ENCODE results near the gene SAMD13. TPM values are rescaled to one million over a fixed set of nuclear protein-coding genes. Genes with fewer than 3 reads are reported as not detected.

The SAMD13 gene
- total and polyA plus RNA-seq, 4 donors = 0.30 to 3.4 (median 0.65) TPM

DNA sequence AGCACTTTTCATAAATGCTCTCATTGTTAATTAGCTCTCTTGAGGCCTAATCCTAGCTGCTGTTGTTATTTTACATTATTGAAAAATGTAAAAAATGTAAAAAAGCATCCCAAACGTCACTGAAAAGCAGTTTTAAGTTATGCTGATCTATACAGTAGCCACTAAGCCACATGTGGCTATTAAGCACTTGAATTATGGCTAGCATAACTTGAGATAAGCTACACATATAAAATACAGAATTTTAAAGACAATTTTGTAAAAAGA, 78.3 kb downstream of the SAMD13 start:
- ATAC-seq (ENCODE audit: insufficient read depth, low FRiP score) (no peak), DNase-seq (no peak)
- WGBS, 2 donors = 66 to 76% methylated on average over 1 of the region's 1 CpG
- H3K4me1 ChIP-seq (ENCODE audit: control insufficient read depth in 5 of 5, insufficient read depth in 5 of 5, low read length in 5 of 5) = peaks cover 0 to 2% (median 0%) of the 10 kb centered on the region in 5 donors
- TF ChIP-seq, protein P1, sequence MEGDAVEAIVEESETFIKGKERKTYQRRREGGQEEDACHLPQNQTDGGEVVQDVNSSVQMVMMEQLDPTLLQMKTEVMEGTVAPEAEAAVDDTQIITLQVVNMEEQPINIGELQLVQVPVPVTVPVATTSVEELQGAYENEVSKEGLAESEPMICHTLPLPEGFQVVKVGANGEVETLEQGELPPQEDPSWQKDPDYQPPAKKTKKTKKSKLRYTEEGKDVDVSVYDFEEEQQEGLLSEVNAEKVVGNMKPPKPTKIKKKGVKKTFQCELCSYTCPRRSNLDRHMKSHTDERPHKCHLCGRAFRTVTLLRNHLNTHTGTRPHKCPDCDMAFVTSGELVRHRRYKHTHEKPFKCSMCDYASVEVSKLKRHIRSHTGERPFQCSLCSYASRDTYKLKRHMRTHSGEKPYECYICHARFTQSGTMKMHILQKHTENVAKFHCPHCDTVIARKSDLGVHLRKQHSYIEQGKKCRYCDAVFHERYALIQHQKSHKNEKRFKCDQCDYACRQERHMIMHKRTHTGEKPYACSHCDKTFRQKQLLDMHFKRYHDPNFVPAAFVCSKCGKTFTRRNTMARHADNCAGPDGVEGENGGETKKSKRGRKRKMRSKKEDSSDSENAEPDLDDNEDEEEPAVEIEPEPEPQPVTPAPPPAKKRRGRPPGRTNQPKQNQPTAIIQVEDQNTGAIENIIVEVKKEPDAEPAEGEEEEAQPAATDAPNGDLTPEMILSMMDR (IDR thresholded peaks at IDR 0.05; ENCODE audit: control extremely low read depth, extremely low read depth) = no peak
- no peaks in the 10 kb centered on the region for H3K9me3 ChIP-seq (ENCODE audit: control insufficient read depth in 4 of 4, insufficient read depth in 3 of 4, low read length in 3 of 4)
- H3K27me3 ChIP-seq (ENCODE audit: control insufficient read depth in 3 of 3, insufficient read depth in 3 of 3, low read length in 2 of 3) = no peaks in the 10 kb centered on the region
- no peak overlapping the region for H3K4me3 ChIP-seq
- H3K36me3 ChIP-seq (ENCODE audit: control insufficient read depth in 4 of 4, insufficient read depth in 4 of 4, low read length in 4 of 4) = no peaks in the 10 kb centered on the region
- H3K27ac ChIP-seq (ENCODE audit: low read depth in 1 of 2, low read length in 1 of 2) = no peak overlapping the region
- no peak overlapping the region for H3K9ac ChIP-seq (ENCODE audit: insufficient read depth in 1 of 2, low read length in 2 of 2)

DNA sequence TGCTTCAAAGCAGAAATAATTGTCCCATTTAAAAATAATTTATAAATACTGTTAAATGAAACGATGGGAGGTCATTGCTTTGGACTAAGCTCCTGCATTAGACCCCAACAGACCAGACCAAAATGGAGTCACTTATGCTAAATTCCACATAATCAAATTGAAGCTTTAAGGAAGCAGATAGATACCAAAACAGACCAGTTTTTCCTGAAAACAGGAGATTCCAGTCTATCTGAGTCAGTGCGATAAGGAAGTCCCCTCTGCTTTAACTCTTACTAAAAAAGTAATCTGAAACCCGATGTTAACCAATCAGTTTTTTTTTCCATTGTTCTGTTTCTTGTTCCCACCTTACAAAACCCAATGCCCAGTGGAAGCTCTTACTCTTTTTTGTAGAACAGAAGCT, 80.6 kb downstream of the SAMD13 start:
- Histone ChIP-seq H3K4me1 (ENCODE audit: control insufficient read depth in 5 of 5, insufficient read depth in 5 of 5, low read length in 5 of 5) (no peaks in the 10 kb centered on the region), H3K36me3 (ENCODE audit: control insufficient read depth in 4 of 4, insufficient read depth in 4 of 4, low read length in 4 of 4) (no peaks in the 10 kb centered on the region), H3K27ac (ENCODE audit: low read depth in 1 of 2, low read length in 1 of 2) (no peak overlapping the region), H3K4me3 (no peak overlapping the region), H3K9me3 (ENCODE audit: control insufficient read depth in 4 of 4, insufficient read depth in 3 of 4, low read length in 3 of 4) (no peaks in the 10 kb centered on the region), H3K27me3 (ENCODE audit: control insufficient read depth in 3 of 3, insufficient read depth in 3 of 3, low read length in 2 of 3) (peaks cover 0 to 2% (median 0%) of the 10 kb centered on the region in 3 donors), H3K9ac (ENCODE audit: insufficient read depth in 1 of 2, low read length in 2 of 2) (no peak overlapping the region)
- TF ChIP-seq, protein P1 (IDR thresholded peaks at IDR 0.05; ENCODE audit: control extremely low read depth, extremely low read depth) = no peak
- ATAC-seq (ENCODE audit: insufficient read depth, low FRiP score) (no peak), DNase-seq (no peak)
- 93 to 94% methylated on average over 3 of the region's 3 CpGs for WGBS, 2 donors

DNA sequence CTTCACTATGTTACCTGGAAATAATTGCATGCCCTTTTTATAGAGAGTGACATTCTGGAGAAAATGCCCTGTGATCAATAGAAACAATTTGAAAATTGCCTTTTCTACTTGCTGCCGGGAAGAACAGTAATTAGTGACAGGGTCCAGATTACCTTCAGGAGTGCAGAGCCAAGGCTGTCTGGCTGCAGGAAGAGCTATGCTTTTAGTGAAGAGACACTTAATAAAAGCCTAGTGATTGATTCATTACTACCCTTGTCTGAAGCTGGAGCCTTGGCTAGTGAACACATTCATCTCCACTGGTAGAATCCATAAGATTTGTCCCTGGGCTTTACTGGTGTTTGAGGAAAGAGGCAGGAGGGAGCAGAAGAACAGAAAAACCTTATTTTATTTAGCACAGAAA, 83.8 kb downstream of the SAMD13 start:
- H3K4me1 ChIP-seq (ENCODE audit: control insufficient read depth in 5 of 5, insufficient read depth in 5 of 5, low read length in 5 of 5) = no peaks in the 10 kb centered on the region
- H3K27ac ChIP-seq (ENCODE audit: low read depth in 1 of 2, low read length in 1 of 2) = no peak overlapping the region
- no peaks in the 10 kb centered on the region for H3K36me3 ChIP-seq (ENCODE audit: control insufficient read depth in 4 of 4, insufficient read depth in 4 of 4, low read length in 4 of 4)
- no peak for ATAC-seq (ENCODE audit: insufficient read depth, low FRiP score)
- DNase-seq = no peak
- 92% methylated on average over 1 of the region's 1 CpG for WGBS, 2 donors
- TF ChIP-seq, protein P1 (IDR thresholded peaks at IDR 0.05; ENCODE audit: control extremely low read depth, extremely low read depth) = no peak
- no peak overlapping the region for H3K4me3 ChIP-seq
- H3K9ac ChIP-seq (ENCODE audit: insufficient read depth in 1 of 2, low read length in 2 of 2) = no peak overlapping the region
- H3K27me3 ChIP-seq (ENCODE audit: control insufficient read depth in 3 of 3, insufficient read depth in 3 of 3, low read length in 2 of 3) = peaks cover 0 to 2% (median 0%) of the 10 kb centered on the region in 3 donors
- H3K9me3 ChIP-seq (ENCODE audit: control insufficient read depth in 4 of 4, insufficient read depth in 3 of 4, low read length in 3 of 4) = no peaks in the 10 kb centered on the region

DNA sequence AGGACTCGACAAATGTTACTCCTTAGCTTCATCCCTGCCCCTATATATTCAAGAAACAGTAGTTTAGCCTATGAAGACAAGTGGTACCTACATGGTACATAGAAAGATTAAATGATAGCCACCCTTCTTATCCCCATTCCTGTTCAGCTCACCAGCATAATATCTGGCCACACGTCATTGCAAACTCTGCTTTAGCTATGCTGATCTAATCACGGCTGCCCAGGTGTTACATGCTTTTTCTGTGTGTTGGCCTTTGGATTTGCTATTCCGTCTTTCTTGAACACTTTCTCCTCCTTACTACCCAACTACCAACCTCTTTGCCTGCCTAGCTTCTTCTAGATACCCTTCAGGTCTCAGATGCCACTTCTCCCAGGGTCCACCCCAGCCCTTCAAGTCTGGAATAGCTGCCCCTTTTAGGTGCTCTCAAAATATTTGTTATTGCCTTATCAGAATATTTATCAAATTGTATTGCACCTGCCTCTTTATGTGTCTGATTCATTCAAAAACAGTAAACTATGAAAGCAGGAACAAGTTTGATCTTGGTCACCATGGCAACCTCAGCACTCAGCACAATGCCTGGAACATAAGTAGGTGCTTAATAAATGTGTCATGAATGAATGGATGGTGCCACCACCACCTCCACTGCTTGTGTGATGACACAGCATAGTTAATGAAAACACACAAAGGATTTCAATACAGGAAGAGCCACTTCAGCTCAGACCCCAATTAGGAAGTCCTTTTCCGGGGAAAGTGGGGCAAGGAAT, 85.4 kb downstream of the SAMD13 start:
- Histone ChIP-seq H3K4me3 (no peak overlapping the region), H3K27ac (ENCODE audit: low read depth in 1 of 2, low read length in 1 of 2) (no peak overlapping the region), H3K27me3 (ENCODE audit: control insufficient read depth in 3 of 3, insufficient read depth in 3 of 3, low read length in 2 of 3) (peaks cover 0 to 2% (median 0%) of the 10 kb centered on the region in 3 donors), H3K9me3 (ENCODE audit: control insufficient read depth in 4 of 4, insufficient read depth in 3 of 4, low read length in 3 of 4) (no peaks in the 10 kb centered on the region), H3K9ac (ENCODE audit: insufficient read depth in 1 of 2, low read length in 2 of 2) (no peak overlapping the region), H3K4me1 (ENCODE audit: control insufficient read depth in 5 of 5, insufficient read depth in 5 of 5, low read length in 5 of 5) (no peaks in the 10 kb centered on the region), H3K36me3 (ENCODE audit: control insufficient read depth in 4 of 4, insufficient read depth in 4 of 4, low read length in 4 of 4) (no peaks in the 10 kb centered on the region)
- ATAC-seq (ENCODE audit: insufficient read depth, low FRiP score) (no peak), DNase-seq (no peak)
- WGBS, 2 donors = 86% methylated on average over 5 of the region's 5 CpGs
- TF ChIP-seq, protein P1 (IDR thresholded peaks at IDR 0.05; ENCODE audit: control extremely low read depth, extremely low read depth) = no peak
